ENCODE data around the gene GALNT12. TPM values are rescaled to one million over a fixed set of nuclear protein-coding genes. Genes with fewer than 3 reads are reported as not detected.
A peak's percentile ranks its signal among the peaks of the same experiment; 100 is the strongest.

GALNT12 gene
- total RNA-seq, 1 donor from 2014 or later = 1.7 TPM

DNA sequence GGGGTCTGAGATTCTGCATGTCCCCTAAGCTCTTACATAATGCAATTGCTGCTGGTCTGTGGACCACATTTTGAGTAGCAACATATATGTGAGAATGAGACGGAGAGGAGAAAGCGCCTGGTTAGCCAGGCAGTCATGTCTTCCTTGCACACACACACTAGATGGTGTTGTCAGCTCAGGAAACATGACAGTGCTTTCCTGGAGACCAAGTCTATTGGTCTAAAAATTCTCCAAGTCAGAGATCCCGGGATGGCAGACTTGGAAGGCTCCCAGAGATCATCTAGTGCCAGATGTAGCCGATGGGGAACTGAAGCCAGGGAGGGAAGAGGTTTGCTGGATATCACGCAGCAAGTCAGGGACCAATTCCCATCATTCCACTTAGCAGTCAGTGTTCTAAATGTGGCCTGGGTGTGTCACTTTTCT, 53.4 kb downstream of the GALNT12 start:
- no peaks in the 10 kb centered on the region for H4K20me1 ChIP-seq (ENCODE audit: insufficient read depth, low read length)
- H3K27me3 Mint-ChIP-seq (ENCODE audit: low read depth, unreplicated experiment) = peaks cover 19% of the 10 kb centered on the region
- FAIRE-seq = peak; percentile 78
- H2AFZ ChIP-seq (ENCODE audit: low read depth, low read length) = no peak overlapping the region
- H3K9me3 ChIP-seq (ENCODE audit: insufficient read depth, low read depth, low read length) = no peaks in the 10 kb centered on the region
- peaks cover 12% of the 10 kb centered on the region for H3K4me1 Mint-ChIP-seq (ENCODE audit: low read depth, unreplicated experiment)
- peaks cover 8% of the 10 kb centered on the region for H3K4me1 ChIP-seq (ENCODE audit: insufficient read depth, low read length)
- no peak overlapping the region for H3K4me3 ChIP-seq (ENCODE audit: insufficient read depth, low read depth, low read length)
- H3K27ac Mint-ChIP-seq (ENCODE audit: unreplicated experiment) = no peak overlapping the region
- peaks cover 12% of the 10 kb centered on the region for H3K27me3 ChIP-seq (ENCODE audit: insufficient read depth, low read length)
- DNase-seq (ENCODE audit: low read depth) = peak; percentile 74
- H3K4me3 Mint-ChIP-seq (ENCODE audit: unreplicated experiment) = no peak overlapping the region
- peaks cover 5% of the 10 kb centered on the region for H3K36me3 Mint-ChIP-seq (ENCODE audit: low read depth, unreplicated experiment)
- peaks cover 5% of the 10 kb centered on the region for H3K9me3 Mint-ChIP-seq (ENCODE audit: unreplicated experiment)
- H3K79me2 ChIP-seq (ENCODE audit: insufficient read depth, low read length) = no peaks in the 10 kb centered on the region
- H3K4me2 ChIP-seq (ENCODE audit: low read length) = no peak overlapping the region
- no peak overlapping the region for H3K9ac ChIP-seq (ENCODE audit: low read length)
- H3K36me3 ChIP-seq (ENCODE audit: insufficient read depth, low read length) = no peaks in the 10 kb centered on the region
- no peak overlapping the region for H3K27ac ChIP-seq (ENCODE audit: low read depth, low read length)
- TF ChIP-seq, protein P1, sequence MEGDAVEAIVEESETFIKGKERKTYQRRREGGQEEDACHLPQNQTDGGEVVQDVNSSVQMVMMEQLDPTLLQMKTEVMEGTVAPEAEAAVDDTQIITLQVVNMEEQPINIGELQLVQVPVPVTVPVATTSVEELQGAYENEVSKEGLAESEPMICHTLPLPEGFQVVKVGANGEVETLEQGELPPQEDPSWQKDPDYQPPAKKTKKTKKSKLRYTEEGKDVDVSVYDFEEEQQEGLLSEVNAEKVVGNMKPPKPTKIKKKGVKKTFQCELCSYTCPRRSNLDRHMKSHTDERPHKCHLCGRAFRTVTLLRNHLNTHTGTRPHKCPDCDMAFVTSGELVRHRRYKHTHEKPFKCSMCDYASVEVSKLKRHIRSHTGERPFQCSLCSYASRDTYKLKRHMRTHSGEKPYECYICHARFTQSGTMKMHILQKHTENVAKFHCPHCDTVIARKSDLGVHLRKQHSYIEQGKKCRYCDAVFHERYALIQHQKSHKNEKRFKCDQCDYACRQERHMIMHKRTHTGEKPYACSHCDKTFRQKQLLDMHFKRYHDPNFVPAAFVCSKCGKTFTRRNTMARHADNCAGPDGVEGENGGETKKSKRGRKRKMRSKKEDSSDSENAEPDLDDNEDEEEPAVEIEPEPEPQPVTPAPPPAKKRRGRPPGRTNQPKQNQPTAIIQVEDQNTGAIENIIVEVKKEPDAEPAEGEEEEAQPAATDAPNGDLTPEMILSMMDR (IDR thresholded peaks at IDR 0.05; ENCODE audit: insufficient read depth, low read depth, low read length) = peak; percentile 47
- no peak for TF ChIP-seq EZH2 (IDR thresholded peaks at IDR 0.05; ENCODE audit: insufficient read depth, low read length)

DNA sequence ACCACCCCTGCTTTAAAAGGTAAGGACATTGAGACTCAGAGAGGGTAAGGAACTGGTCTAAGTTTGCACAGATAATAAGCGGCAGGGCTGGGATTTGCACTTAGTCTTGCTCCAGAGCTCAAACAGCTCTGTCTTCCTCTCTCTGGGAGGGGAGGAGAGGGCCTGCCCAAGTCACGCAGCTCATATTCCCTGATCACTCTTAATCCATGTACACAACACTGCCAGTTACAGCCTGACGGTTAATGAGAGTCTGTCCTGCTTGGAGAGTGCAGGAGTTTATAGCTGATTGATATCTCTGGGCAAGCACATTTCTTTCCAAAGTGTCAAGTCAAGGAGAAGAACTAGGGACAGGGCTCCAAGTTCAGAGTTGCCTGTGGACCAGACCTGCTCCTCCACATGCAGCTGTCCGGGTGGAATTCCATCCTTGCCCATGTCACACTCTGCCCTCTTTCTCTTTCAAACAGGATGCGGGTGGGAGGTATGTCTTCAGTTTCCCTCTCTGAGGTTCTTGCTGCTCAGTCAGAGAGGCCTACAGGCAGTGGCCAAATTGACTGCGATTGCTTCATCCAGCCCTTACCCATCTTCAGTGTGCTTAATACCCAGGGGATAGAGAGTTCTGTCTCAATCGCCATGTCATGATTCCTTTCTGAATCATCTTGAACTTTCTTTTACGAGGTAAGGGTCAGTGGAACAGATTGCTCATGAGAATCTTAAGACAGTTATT, 54.5 kb downstream of the GALNT12 start:
- Mint-ChIP-seq H3K27me3 (ENCODE audit: low read depth, unreplicated experiment) (peaks cover 17% of the 10 kb centered on the region), H3K27ac (ENCODE audit: unreplicated experiment) (peak overlapping the region; percentile 23), H3K9me3 (ENCODE audit: unreplicated experiment) (peaks cover 7% of the 10 kb centered on the region), H3K4me1 (ENCODE audit: low read depth, unreplicated experiment) (peaks cover 12% of the 10 kb centered on the region), H3K4me3 (ENCODE audit: unreplicated experiment) (no peak overlapping the region), H3K36me3 (ENCODE audit: low read depth, unreplicated experiment) (peaks cover 5% of the 10 kb centered on the region)
- Histone ChIP-seq H4K20me1 (ENCODE audit: insufficient read depth, low read length) (no peaks in the 10 kb centered on the region), H3K27me3 (ENCODE audit: insufficient read depth, low read length) (peaks cover 12% of the 10 kb centered on the region), H3K79me2 (ENCODE audit: insufficient read depth, low read length) (no peaks in the 10 kb centered on the region), H3K36me3 (ENCODE audit: insufficient read depth, low read length) (no peaks in the 10 kb centered on the region), H3K4me2 (ENCODE audit: low read length) (no peak overlapping the region), H3K4me3 (ENCODE audit: insufficient read depth, low read depth, low read length) (no peak overlapping the region), H3K4me1 (ENCODE audit: insufficient read depth, low read length) (peaks cover 8% of the 10 kb centered on the region), H3K9me3 (ENCODE audit: insufficient read depth, low read depth, low read length) (no peaks in the 10 kb centered on the region), H3K9ac (ENCODE audit: low read length) (no peak overlapping the region), H3K27ac (ENCODE audit: low read depth, low read length) (no peak overlapping the region), H2AFZ (ENCODE audit: low read depth, low read length) (no peak overlapping the region)
- DNase-seq (ENCODE audit: low read depth) = no peak
- no peak for FAIRE-seq
- TF ChIP-seq, protein P1 (IDR thresholded peaks at IDR 0.05; ENCODE audit: insufficient read depth, low read depth, low read length) = no peak
- no peak for TF ChIP-seq EZH2 (IDR thresholded peaks at IDR 0.05; ENCODE audit: insufficient read depth, low read length)

DNA sequence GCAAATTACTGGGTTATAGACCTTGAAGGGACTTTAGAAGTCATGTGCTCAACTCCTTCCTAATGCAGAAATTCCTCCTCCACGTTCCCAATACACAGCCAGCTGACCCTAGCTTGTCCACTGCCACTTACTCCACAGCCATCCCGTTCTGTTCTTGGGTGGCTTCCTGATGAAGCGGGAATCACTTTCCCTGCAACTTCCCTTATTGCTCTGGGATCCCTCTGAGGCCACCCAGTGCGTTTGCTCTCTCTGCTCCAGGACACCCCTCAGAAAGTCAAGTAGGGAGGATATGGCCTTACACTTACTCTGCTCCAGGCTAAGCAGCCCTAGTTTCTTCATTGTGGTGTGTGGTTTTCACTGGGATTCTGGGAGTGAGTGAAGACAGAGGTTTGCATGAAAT, 55.5 kb downstream of the GALNT12 start:
- DNase-seq (ENCODE audit: low read depth) (no peak), FAIRE-seq (no peak)

More for the DNA sequence above, 55.5 kb downstream of the GALNT12 start:
- H3K27me3 ChIP-seq (ENCODE audit: insufficient read depth, low read length) = peaks cover 12% of the 10 kb centered on the region
- H3K27ac ChIP-seq (ENCODE audit: low read depth, low read length) = no peak overlapping the region
- H3K4me3 ChIP-seq (ENCODE audit: insufficient read depth, low read depth, low read length) = no peak overlapping the region
- H3K9ac ChIP-seq (ENCODE audit: low read length) = no peak overlapping the region
- H3K36me3 Mint-ChIP-seq (ENCODE audit: low read depth, unreplicated experiment) = peaks cover 5% of the 10 kb centered on the region
- H3K9me3 ChIP-seq (ENCODE audit: insufficient read depth, low read depth, low read length) = no peaks in the 10 kb centered on the region
- no peaks in the 10 kb centered on the region for H4K20me1 ChIP-seq (ENCODE audit: insufficient read depth, low read length)
- H2AFZ ChIP-seq (ENCODE audit: low read depth, low read length) = no peak overlapping the region
- no peaks in the 10 kb centered on the region for H3K36me3 ChIP-seq (ENCODE audit: insufficient read depth, low read length)
- no peaks in the 10 kb centered on the region for H3K79me2 ChIP-seq (ENCODE audit: insufficient read depth, low read length)
- no peak overlapping the region for H3K4me3 Mint-ChIP-seq (ENCODE audit: unreplicated experiment)
- TF ChIP-seq, protein P1 (IDR thresholded peaks at IDR 0.05; ENCODE audit: insufficient read depth, low read depth, low read length) = no peak
- no peak for TF ChIP-seq EZH2 (IDR thresholded peaks at IDR 0.05; ENCODE audit: insufficient read depth, low read length)
- no peak overlapping the region for H3K4me2 ChIP-seq (ENCODE audit: low read length)
- H3K27ac Mint-ChIP-seq (ENCODE audit: unreplicated experiment) = no peak overlapping the region
- peaks cover 15% of the 10 kb centered on the region for H3K4me1 Mint-ChIP-seq (ENCODE audit: low read depth, unreplicated experiment)
- H3K27me3 Mint-ChIP-seq (ENCODE audit: low read depth, unreplicated experiment) = peaks cover 17% of the 10 kb centered on the region
- peaks cover 17% of the 10 kb centered on the region for H3K4me1 ChIP-seq (ENCODE audit: insufficient read depth, low read length)
- peaks cover 8% of the 10 kb centered on the region for H3K9me3 Mint-ChIP-seq (ENCODE audit: unreplicated experiment)
